ENCODE results near the gene LPIN3. TPM values are rescaled to one million over a fixed set of nuclear protein-coding genes. Genes with fewer than 3 reads are reported as not detected.

Gene LPIN3
- total and polyA plus RNA-seq, 2 of the 4 experiments (the other 2 are of a cell fraction): 2.3 to 8.3 TPM

DNA sequence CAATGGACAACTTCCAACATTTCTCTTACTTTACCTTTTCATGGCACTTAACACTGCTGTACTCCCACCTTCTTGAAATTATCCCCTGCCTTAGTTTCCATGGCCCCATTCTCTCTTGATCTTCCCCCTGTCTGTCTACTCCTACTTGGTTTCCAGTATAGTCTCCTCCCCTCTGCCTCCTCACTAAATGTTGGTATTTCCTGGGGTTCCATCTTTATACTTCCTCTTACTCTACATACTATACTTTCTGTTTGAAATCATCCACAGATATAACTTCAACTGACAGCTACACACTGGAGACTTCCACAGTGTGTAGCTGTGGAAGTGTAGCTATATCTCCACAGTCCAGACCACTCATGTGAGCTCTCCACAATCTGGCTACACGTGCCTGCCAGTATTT lies 36.6 kb upstream of the LPIN3 start:
- ChIA-PET POLR2A (ENCODE audit: unreplicated experiment) (no interaction called here), CTCF (no interaction called here)
- Histone ChIP-seq H2BK20ac (ENCODE audit: low read depth, low read length) (no peak overlapping the region), H2BK15ac (ENCODE audit: low read depth, low read length) (no peak overlapping the region), H2BK5ac (ENCODE audit: low read depth, low read length, poor library complexity, severe bottlenecking) (no peak overlapping the region), H2BK120ac (ENCODE audit: low read depth, low read length) (no peak overlapping the region), H4K8ac (ENCODE audit: low read depth in 2 of 2, low read length in 2 of 2) (no peak overlapping the region), H3K4me1 (ENCODE audit: control insufficient read depth, insufficient read depth, low read length) (peaks cover 7% of the 10 kb centered on the region), H2AK5ac (ENCODE audit: low read depth, low read length) (no peak overlapping the region), H3K36me3 (ENCODE audit: control insufficient read depth, insufficient read depth, low read length) (no peaks in the 10 kb centered on the region), H3K9me3 (ENCODE audit: control insufficient read depth, insufficient read depth, low read length) (no peaks in the 10 kb centered on the region), H3K23ac (ENCODE audit: low read depth, low read length) (no peak overlapping the region), H3K4me3 (ENCODE audit: insufficient read depth, low read depth, low read length) (no peak overlapping the region), H4K91ac (ENCODE audit: insufficient read depth, low read depth, low read length) (no peak overlapping the region), H3K18ac (ENCODE audit: low read depth, low read length) (no peak overlapping the region), H3K27ac (ENCODE audit: insufficient read depth, low read length) (no peak overlapping the region), H3K4ac (ENCODE audit: low read depth, low read length) (no peak overlapping the region), H3K9ac (ENCODE audit: low read depth, low read length) (no peak overlapping the region), H3K27me3 (ENCODE audit: control insufficient read depth, insufficient read depth, low read length) (no peaks in the 10 kb centered on the region), H3K9me1 (ENCODE audit: insufficient read depth, low read length) (peaks cover 30% of the 10 kb centered on the region), H3K79me1 (ENCODE audit: low read depth in 1 of 2, low read length in 2 of 2) (peaks cover 60 to 86% of the 10 kb centered on the region in 2 experiments), H2AK9ac (replicated peaks; ENCODE audit: low read depth, low read length, poor library complexity) (no peak overlapping the region), H3K4me2 (ENCODE audit: low read depth, low read length) (peak overlapping the region; percentile 22; the same call in 1 of the 2 replicates), H4K5ac (ENCODE audit: low read depth, low read length) (no peak overlapping the region; the same call in 1 of the 2 replicates), H3K14ac (replicated peaks; ENCODE audit: low read depth, low read length) (no peak overlapping the region), H2AFZ (replicated peaks; ENCODE audit: low read length, poor library complexity) (no peak overlapping the region), H4K20me1 (ENCODE audit: insufficient read depth, low read length) (peaks cover 54% of the 10 kb centered on the region), H3K56ac (ENCODE audit: extremely low read depth, insufficient read depth, low read length) (no peak overlapping the region)
- dilution Hi-C loops (cut with HindIII; ENCODE audit: low sequenced_read_pairs, unreplicated experiment) (no loop called here), in situ Hi-C loops (cut with MboI; ENCODE audit: low sequenced_read_pairs) (no loop called here), intact Hi-C loops (cut with micrococcal nuclease) (no loop called here)
- TF ChIP-seq MAZ (IDR thresholded peaks at IDR 0.05; ENCODE audit: borderline replicate concordance, low read depth, low read length) (no peak), MXI1 (IDR thresholded peaks at IDR 0.05; ENCODE audit: borderline replicate concordance, low read depth, low read length) (no peak), CTCF (conservative IDR thresholded peaks at IDR 0.05; ENCODE audit: low read depth, low read length) (no peak), RFX5 (IDR thresholded peaks at IDR 0.05; ENCODE audit: low read depth, low read length) (no peak), USF2 (IDR thresholded peaks at IDR 0.05; ENCODE audit: low read depth, low read length) (no peak), SMC3 (IDR thresholded peaks at IDR 0.05; ENCODE audit: low read depth, low read length) (no peak), CHD1 (IDR thresholded peaks at IDR 0.05; ENCODE audit: low read depth, low read length) (no peak), FOS (IDR thresholded peaks at IDR 0.05; ENCODE audit: low read depth, low read length) (no peak), RCOR1 (IDR thresholded peaks at IDR 0.05; ENCODE audit: insufficient replicate concordance, low read length) (no peak), RAD21 (IDR thresholded peaks at IDR 0.05; ENCODE audit: low read length) (no peak), NFE2L2 (IDR thresholded peaks at IDR 0.05; ENCODE audit: low read depth, low read length) (no peak), BHLHE40 (IDR thresholded peaks at IDR 0.05; ENCODE audit: low read depth, low read length) (no peak), POLR2A (IDR thresholded peaks at IDR 0.05; ENCODE audit: low read depth, low read length) (no peak), MAFK (IDR thresholded peaks at IDR 0.05; ENCODE audit: low read depth, low read length) (no peak), CEBPB (IDR thresholded peaks at IDR 0.05; ENCODE audit: low read depth, low read length) (no peak)
- TF ChIP-seq, protein P1, sequence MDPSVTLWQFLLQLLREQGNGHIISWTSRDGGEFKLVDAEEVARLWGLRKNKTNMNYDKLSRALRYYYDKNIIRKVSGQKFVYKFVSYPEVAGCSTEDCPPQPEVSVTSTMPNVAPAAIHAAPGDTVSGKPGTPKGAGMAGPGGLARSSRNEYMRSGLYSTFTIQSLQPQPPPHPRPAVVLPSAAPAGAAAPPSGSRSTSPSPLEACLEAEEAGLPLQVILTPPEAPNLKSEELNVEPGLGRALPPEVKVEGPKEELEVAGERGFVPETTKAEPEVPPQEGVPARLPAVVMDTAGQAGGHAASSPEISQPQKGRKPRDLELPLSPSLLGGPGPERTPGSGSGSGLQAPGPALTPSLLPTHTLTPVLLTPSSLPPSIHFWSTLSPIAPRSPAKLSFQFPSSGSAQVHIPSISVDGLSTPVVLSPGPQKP (IDR thresholded peaks at IDR 0.05; ENCODE audit: borderline replicate concordance, low read depth, low read length): no peak
- WGBS, 2 experiments (ENCODE audit: extremely low coverage in 2 of 2, insufficient read length in 1 of 2): no CpG with 5 or more reads among the region's 1 CpG
- DNase-seq: no peak
- no peak for ATAC-seq (ENCODE audit: low read depth)
- BruUV-seq (replicated peaks): no TSS peak

Data from IMR-90 (cell line).